ENCODE results near the gene CCDC141.

The CCDC141 gene

DNA sequence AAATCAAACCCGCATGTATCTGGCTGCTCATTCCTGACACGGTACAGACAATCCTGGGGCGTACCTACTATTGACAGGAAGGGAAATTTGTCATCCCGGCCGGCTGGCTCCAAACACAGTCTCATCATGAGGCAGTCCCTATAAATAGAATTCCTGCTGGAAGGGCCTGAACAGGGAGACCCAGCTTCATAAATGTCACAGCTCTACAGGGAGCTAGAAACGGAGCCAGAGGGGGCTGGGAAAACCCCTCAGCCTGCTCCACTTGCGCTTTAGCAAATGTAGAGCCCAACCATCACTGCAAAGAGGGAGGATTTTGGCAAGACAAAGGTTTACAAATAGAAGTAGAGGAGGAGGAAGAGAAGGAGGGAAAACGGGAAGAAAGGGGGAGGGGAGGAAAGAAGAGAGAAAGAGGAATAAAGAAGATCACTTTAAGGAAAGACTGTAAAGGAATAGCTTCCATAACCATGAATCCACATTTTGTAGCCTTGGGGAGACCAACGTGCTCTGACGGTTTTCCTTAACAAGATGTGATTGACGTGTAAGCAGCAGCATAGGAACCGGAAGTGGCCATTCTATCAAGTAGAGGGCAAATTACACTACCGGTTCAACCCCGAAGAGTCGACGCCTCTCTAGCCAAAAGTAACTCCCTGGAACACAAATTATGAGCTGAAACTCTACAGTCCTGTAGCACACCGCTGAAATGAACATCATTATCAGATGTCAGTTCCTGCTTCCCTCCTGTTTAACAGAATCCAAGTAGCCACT lies 185.9 kb downstream of the CCDC141 start:
- no peak for DNase-seq

DNA sequence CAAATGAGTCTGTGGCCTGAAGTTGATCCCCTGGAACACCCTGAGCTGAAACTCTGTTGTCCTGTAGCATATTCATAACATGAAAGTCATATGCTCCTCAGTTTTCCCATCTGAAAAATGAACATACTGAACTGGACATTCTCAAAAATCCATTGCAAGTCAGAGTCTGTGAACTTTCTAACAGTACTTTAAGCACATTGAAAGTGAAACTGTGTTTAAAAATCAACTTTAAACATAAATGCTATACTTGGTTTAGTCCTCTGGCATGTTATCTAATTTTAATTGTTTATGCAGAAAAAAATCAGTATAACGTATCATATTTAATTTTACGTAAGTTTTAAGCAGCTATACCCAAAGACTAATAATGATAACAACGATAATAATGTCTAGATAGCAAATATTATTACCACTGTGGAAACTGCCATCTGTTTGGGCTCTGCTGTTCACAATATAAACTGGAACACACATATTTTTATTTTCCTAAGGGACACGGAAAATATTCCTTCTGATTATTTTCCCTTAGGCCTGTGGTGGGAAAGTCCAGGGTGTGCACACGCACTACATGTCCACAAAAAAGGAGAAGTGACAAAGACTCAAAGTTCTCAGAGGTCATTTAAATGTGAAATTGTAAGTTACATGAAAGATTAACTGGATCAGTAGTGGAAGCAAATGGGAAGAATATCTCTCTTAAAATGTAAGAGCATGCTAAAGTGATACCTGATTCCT lies 186.6 kb downstream of the CCDC141 start:
- DNase-seq = peak; percentile 38

DNA sequence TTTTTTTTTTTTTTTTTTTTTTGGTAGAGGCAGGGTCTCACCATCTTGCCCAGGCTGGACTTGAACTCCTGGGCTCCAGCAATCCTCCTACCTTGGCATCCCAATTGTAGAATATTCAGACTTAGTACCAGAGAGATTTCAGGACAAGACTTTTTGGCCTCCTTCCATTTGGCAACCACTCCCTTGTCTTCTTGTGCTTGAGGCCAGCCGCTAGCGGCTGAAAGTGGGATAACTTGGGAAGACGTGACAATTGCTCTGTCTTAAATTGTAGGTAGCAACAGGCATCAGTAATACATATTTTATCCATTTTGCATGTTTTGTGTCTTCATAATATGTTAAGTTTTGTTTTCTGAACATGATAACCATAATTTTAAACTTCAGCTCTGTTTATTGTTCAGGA lies 189.4 kb downstream of the CCDC141 start:
- no peak for DNase-seq

DNA sequence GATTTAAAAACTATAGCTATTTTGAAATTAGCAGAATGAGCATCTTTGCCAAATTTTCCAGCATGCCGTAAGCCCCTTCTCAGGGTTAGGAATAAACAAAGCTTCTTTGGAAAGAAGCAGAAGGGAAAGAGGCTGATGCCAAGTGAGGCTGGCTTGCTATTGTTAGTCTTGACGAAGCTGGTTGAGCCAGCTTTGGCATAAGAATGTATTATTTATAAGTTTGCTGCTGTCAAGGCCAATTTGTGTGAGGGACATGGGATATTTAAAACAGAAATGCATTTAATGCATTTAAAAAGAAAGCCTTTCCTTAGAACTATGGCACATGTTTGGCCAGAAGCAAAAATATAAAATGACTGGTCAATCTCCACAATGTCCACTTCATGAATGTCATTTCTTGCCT lies 190.2 kb downstream of the CCDC141 start:
- no peak for DNase-seq

DNA sequence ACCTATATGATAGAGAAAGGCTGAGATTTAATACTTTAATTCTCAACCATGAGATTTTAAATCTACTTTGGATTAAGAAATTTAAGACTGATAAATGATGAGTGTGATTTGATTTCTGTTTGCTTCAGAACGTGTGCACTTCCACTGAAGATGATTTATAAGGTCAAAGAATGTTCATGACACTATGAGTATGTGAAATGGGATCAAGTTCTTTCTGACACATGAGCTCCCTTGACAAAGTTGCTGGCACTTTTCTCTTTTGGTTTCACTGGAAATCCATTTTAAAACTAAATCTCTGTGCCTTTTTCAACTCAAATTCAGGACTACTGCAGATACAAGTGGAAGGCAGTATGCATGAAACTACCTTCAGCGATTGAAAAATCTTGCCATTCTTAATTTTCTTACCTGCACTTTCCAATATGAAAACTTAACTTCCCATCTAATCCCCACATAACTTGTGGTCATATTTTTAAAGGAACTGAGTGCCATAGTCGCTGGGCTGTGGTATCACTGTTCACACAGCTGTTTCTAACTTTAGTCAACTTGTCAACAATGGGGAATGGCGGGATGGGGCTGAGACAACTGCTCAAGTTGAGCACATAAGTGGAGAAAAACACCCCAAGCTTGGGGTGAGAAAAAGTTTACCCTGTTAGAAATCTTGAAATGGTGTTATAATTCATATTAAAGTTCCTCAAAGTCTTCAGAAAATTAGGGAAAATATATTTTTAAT lies 190.9 kb downstream of the CCDC141 start:
- DNase-seq = peak; percentile 29

DNA sequence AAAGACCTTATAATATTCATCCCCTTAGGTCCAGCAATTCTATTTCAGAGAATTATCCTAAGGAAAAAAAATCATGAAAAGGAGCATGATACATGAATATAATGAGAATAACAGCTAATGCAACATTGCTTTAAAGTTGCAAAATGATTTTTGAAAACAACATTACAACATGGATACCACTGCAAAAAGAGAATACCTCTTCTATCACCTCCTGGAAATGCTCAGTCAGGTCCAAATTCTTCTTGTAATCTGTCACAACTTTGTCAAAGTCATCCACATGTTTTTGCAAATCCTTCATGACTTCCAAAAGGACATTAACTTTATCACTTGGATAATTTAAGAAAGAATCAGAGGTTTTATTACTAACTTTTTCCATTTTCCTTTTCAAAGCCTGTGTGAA lies 194.8 kb downstream of the CCDC141 start:
- DNase-seq = no peak

DNA sequence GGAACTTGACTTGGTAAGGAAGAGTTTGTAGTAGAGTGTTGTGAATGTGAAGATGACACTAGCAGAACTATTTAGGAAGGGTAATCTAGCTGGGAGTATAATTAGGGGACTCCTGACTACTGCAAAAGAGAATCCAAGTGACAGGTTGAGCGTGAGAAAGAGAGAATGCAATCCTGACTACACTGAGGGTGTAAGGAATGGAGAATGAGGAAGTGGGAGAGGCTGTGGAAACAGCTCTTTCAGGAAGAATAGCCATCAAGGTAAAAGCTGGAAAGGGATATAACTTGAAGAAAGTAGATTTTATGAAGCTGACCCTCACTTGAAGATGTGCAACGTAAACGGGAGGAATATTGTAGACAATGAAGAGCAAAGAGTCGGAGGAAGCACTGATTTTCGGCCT lies 201.6 kb downstream of the CCDC141 start:
- DNase-seq = no peak

DNA sequence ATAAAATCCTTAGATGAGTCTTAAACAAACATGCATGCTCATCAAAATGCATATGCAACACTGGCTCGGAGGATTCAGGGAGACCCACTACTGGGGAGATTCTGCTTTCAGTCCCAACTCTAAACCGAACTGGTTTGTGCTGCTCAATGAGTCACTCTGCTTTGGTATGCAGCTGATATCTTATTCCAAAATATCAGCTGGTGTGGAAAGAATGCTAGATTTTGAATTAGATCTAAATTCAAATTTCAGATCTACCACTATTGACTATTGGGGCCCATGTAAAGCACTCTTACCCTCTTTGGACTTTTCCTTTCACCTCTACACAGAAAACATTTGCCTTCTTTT lies 203.5 kb downstream of the CCDC141 start:
- no peak for DNase-seq

DNA sequence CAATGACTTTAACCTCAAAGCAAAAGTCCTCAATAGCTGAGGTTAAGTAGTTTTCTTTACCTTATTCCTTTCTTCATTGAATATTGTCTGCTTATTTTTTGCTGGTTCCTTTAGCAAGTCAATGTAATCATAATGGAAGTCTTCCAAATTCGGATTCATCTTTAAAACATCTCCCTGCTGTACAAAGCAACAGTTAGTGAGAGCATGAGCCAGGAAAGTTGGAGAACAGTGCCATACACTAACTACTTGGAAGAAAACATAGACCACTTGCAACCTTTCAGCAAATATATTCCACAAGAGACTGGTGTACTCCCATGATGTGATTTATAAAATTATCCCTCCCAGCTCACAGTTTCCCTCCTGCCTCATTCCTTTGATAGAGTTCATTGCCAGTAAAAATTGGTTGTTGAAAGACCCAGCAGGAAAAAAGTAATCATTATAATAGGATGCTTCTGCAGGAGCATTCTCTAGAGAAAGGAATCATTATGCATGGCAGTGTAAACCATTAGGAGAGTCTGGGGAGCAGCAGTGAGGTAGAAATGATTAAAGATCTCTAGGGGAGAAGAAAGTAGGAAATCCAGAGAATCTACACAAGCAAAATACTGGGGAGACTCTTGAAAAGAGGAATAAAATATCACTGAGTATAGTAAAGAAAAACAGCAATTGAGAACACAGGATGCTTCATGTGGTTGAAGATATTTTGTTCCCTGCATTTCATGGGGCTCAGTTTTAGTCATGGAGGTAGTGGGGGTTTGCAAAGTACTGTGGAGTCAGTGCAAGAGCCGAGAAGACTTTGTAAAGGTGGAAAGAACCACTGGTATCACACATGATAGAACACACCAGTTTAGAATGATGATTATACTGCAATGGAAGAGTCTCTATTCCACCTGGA lies 204.1 kb downstream of the CCDC141 start:
- DNase-seq = no peak

DNA sequence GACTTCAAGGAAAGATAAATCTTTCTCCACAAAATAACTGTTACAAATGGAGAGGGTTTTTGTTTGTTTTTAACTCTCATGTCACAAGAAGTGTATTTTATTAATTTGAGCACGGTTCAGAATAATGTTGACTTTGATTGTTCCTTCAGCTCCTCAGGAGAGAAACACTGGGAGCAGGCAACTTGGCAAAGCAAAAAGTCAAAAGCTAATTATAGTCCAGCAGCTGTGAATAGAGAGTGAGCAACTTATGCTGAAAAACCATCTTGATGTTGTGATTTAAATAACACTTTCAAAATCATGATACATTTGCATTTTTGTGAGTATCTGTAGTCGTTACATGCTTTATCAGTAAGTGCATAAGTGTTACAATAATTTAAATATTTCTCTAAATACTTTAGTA lies 205.2 kb downstream of the CCDC141 start:
- no peak for DNase-seq

DNA sequence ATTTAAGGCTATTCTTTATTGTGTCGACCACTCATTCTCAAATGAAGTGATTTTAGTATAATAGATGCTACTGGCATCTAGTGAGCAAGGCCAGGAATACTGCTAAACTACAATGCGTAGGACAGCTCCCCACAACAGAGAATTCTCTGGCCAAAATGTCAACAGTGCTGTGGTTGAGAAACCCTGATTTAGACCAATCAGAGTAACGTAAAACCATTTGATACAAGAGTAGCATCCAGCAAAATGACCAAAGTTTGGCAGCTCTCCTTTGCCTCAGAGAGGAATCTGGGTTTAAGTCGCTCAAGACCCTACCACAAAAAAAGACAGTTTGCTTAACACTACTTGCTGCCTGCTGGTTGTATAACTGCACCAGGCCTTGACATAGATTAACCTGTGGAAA lies 205.7 kb downstream of the CCDC141 start:
- DNase-seq = no peak

DNA sequence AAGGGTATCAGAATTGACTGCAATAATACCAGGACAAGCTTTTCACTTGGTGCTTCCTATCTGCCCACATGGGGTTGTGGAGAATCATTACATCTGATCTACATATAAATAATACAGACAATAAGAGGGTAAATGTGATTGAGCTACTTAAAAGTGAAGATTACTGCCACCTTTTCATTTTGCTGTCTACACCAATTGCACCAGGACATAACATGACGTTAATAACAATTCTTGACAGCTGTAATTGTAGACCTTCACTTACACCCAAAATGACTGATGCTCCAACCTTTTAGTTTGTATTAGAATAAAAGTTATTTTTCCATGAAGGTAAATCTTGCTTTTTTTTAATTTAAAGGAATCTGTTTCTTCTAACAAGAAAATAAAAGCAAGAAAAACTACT lies 206.2 kb downstream of the CCDC141 start:
- DNase-seq = no peak

DNA sequence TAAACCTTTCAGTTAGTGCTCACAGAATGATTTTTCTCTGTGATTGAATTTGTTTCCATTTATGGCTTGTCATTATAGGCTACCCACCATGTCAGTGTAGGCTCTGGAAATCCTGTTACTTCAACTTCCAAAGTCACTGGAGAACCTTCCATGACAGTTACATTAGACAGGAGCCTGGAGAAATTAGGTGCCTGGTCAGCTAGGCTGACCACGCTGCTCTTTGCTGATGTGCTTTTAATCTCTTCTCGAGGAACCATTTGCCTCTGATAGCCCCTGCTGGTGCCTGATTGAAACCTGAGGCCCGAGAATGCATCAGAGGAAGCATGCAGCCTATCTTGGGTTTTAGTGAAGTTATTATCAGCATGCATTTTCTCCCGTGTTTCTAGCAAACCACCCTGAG lies 213.1 kb downstream of the CCDC141 start:
- peak; percentile 9 for DNase-seq

DNA sequence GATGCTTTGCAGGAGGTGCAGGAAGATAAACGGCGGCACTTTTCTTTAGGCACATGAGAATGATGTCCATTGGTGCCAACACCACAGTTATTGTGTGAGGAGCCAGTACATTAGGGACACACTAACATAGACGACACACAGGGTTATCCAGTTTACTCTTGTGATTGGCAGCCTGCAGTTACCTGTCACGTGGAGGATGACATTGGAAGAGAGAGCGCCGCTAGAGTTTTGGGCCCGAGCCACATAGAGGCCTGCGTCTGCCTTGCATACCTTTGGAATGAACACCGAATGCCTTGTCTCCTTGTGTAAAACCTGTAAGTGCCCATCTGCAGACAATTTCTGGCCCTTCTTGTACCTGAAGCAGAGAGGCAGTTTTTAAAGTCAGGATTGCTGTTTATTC lies 215.9 kb downstream of the CCDC141 start:
- DNase-seq = no peak

DNA sequence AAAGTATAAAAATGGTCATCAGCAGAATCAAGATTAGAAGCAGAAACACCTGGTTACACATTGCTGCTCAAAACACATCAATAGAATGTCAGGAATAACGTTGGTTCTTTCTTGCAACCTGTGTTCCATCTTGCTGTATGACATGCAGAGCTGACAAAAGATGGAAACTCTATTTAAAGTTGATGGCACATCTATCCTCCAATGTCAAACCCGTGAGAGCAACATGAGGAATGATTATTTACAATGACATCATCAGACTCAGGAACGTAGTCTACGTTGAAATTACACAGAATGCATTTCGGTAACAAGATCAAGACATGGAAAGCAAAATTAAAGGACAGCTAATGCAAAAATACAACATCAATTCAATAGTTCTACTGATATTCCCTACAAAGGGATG lies 216.6 kb downstream of the CCDC141 start:
- DNase-seq = no peak

DNA sequence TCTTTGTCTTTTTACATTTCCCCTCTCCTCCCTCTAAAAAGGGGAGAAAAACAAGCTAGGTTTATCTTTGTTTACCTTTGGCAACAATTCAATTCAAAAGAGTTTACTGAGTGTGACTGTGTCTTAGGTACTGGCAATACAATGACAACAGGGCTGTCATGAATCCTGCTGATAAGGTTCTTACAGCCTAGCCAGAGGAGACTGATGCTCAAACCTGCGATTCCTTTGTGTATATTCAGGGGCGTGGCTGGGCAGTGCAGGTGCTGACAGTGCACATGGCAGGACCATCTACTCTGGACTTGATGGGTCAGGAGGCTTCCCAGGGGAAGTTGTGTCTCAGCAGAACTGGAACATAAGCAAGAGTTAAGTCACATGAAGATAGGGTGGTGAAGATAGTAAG lies 219.5 kb downstream of the CCDC141 start:
- no peak for DNase-seq

DNA sequence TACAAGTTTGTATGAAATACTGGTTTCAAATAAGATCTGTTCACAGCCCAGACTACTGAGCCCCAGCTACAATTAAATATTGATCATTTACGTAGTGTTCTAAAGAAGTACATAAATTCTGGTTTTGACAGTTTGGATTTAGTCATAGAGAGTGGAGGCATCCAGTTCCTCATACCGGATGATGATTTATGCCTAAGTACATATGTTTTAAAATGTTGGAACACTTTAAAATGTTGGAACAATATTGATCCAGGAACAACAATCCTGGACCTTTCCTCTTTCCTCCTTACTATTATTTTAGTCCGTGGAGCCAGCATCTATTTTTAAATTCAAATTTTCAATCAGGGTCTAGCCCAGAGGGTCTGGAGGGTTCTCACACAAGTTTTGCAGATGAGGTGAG lies 220.0 kb downstream of the CCDC141 start:
- DNase-seq = no peak

DNA sequence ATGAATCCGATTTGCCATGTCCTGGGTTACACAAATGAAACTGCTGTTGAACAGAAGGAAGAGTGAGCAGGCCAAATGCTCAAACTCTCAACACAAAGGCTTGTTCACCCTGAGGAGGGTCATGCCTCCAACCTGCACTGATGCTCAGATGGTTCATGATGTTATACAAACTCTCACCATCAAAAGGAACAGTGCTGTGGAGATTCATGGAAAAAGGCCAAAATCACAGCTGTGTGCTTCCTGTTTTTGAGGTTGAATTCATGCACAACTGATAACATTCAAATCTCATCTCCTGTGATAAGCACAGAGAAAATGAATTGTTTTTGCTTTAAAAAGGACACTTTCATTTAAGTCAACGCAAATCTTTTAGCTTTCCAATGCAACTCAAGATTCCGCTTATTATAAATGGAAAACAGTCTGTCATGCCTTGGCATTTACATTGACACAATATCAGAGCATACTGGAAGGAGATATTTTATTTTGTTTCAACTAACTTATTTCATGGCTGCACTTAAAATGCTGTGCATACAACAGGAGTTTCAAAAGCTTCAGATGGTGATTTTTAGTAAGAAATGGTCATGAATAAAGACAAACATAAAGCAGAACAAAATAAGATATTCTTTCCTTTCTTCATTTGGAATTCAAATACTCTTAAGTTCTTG lies 220.5 kb downstream of the CCDC141 start:
- DNase-seq = peak; percentile 52

DNA sequence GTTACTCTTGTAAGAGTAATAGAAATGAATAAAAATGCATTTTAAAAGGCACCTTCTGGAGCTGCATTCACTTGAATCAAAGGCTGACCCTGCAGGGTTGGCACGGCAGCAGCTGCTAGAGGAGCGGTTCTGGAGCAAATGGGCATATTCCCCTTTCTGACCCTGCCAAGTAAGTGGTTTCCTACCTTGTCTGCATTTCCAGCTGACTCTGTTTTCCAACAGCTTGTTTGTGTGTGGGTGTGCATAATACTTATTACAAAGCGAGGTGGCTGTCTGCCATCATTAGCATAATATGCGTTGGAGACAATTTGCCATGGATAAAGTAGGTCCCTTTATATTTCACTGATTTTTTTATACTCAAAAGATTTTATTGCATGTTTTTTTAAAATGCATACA lies 221.5 kb downstream of the CCDC141 start:
- no peak for DNase-seq

DNA sequence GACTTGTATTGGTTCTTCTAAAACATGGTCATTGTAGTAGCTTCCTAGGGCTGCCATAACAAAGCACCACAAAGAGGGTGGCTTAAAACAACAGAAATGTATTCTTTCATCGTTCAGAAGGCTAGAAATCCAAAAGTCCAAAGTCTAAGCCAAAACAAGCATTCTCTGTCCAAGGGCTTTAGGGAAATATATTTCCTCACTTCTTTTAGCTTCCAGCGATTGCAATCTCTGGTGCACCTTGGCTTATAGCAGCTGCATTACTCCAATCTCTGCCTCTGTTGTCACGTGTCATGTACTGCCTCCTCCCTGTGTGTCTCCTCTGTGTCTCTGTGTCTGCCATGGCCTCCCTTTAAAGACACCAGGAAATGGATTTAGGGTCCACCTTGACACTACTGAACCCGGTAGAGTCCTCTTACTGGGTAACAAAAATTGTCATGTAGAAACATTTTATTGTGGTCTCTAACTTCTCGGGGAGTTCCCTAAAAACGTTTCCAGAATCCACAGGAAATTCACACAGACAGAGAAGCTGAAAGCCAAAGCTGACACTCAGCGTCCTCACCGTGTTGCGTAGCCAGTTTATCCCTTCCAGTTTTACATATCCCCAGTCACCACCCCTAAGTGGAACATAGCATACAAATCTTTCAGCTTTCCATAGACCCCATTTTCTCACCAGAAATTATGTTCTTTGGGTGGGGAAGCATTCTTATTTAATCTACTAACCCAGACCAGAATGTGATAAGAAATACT lies 222.0 kb downstream of the CCDC141 start:
- DNase-seq = no peak

DNA sequence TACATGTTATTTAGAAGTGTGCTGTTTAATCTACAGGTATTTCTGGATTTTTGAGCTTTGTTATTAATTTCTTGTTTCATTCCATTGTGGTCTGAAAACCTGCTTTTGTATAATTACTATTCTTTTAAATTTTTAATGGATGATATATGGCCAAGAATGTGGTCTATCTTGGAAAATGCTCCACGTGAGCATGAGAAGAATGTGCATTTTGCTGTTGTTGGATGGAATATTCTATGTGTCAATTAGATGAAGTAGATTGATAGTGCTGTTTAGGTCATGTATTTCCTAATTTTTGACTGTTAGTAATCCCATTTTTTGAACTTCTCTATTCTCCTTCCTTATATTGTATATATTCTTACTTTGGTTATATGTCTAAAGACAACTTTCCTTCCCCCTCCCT lies 222.8 kb downstream of the CCDC141 start:
- no peak for DNase-seq

DNA sequence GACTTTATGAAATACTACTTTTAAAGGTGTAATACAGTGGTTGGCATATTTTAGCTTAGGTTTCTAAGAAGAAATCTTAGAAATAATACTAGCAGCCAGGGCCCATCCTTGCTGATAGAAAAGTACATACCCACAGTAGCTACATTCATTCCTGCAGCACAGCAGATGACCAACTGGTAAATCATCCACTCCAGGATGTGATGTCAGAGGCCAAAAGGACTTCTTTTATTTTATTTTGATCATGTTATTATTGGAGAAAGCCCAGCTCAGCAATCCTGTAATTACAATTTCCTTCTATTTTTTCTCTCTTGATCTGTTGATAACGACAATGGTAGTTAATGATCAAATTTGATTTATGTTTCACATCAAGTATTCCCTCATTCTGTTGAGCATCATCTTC lies 224.8 kb downstream of the CCDC141 start:
- no peak for DNase-seq
